HepG2 (cell line): ENCODE data around the gene RNU2-63P. TPM values are rescaled to one million over a fixed set of nuclear protein-coding genes. Genes with fewer than 3 reads are reported as not detected.

ENCODE experiments used
- ATAC-seq: fragments of 200-7000 bp; cut with Tn5 transposase; 3 replicates; pipeline ENCODE4 v1.9.1; 2020; ENCODE audit warnings: mild to moderate bottlenecking, moderate library complexity
- BruUV-seq: library from RNA; stranded (reverse); fragments of 400-500 nt; replicated peaks from 2 replicates; lab custom pipeline; 2021; lab: Mats Ljungman, UMichigan
- CTCF ChIA-PET: fragments of 300-600 bp; formaldehyde crosslinking; extraction: SDS; loops from one replicate; lab custom pipeline; 2021; ENCODE audit warnings: low total read pairs, inconsistent platforms, low intra/inter-chr PET ratio; lab: Yijun Ruan, JAX
- POLR2A ChIA-PET: fragments of 350-600 bp; sonication (Branson Sonifier 250); formaldehyde crosslinking; loops from one replicate; lab custom pipeline; 2020; ENCODE audit warnings: antibody characterized with exemption, inconsistent platforms; lab: Yijun Ruan, JAX
- DNase-seq: peaks from one replicate; pipeline ENCODE4 v3.0.0-alpha.2; 2015; ENCODE audit warnings: low spot score
- FAIRE-seq: peaks from 3 replicates; lab custom pipeline; 2011; peaks lifted over from hg19 to GRCh38; lab: Jason Lieb, UNC
- H2AFZ ChIP-seq: one replicate; pipeline ENCODE4 v1.6.1; 2011; ENCODE audit warnings: low read length, inconsistent platforms
- H3K27ac ChIP-seq: fragments of 300-600 bp; 3 replicates; pipeline ENCODE4 v1.8.0; 2011; ENCODE audit warnings: mixed run types, mild to moderate bottlenecking, mixed read lengths, low read length, inconsistent platforms; ENCODE audit not compliant: insufficient read depth; ENCODE audit errors: extremely low read length
- H3K27me3 ChIP-seq, 2 experiments: fragments of 200-600 bp in 1 of 2; 2 replicates in 1 of 2; 3 replicates in 1 of 2; pipeline versions ENCODE4 v1.6.0 to v1.8.0; 2011; ENCODE audit warnings: low read length in 2 of 2, mild to moderate bottlenecking in 2 of 2, moderate library complexity in 2 of 2, inconsistent platforms in 1 of 2; ENCODE audit not compliant: insufficient read depth in 2 of 2, control insufficient read depth in 1 of 2
- H3K36me3 ChIP-seq, 2 experiments: fragments of 200-600 bp in 1 of 2; replicated peaks in 1 of 2; 2 replicates in 1 of 2; 3 replicates in 1 of 2; pipeline versions ENCODE4 v1.5.1 to v1.8.0; 2011; ENCODE audit warnings: low read length in 2 of 2, inconsistent platforms in 1 of 2; ENCODE audit not compliant: insufficient read depth in 2 of 2, control insufficient read depth in 1 of 2
- H3K4me1 ChIP-seq: 2 replicates; pipeline ENCODE4 v1.5.1; 2012; ENCODE audit warnings: low read length, inconsistent platforms; ENCODE audit not compliant: insufficient read depth
- H3K4me2 ChIP-seq: 2 replicates; pipeline ENCODE4 v1.6.0; 2011; ENCODE audit warnings: low read depth, low read length, inconsistent platforms
- H3K4me3 ChIP-seq, 3 experiments: fragments of 200-600 bp in 1 of 3; sonication (generic), shearing (Covaris generic) in 1 of 3; replicated peaks in 1 of 3; 2 replicates each; pipeline ENCODE4 v1.5.1; 2011 to 2016; ENCODE audit warnings: low read length in 3 of 3, inconsistent platforms in 2 of 3, low read depth in 2 of 3, mild to moderate bottlenecking in 2 of 3, control low read depth in 1 of 3, mixed read lengths in 1 of 3; ENCODE audit not compliant: insufficient read depth in 1 of 3
- H3K79me2 ChIP-seq: one replicate; pipeline ENCODE4 v1.6.1; 2011; ENCODE audit warnings: low read length, inconsistent platforms; ENCODE audit not compliant: insufficient read depth
- H3K9ac ChIP-seq: 2 replicates; pipeline ENCODE4 v1.6.0; 2011; ENCODE audit warnings: mild to moderate bottlenecking, low read depth, low read length, inconsistent platforms; ENCODE audit not compliant: insufficient read depth
- H3K9me3 ChIP-seq: 2 replicates; pipeline ENCODE4 v1.5.1; 2012; ENCODE audit warnings: mild to moderate bottlenecking, low read length
- H4K20me1 ChIP-seq: 2 replicates; pipeline ENCODE4 v1.6.0; 2011; ENCODE audit warnings: inconsistent platforms, mild to moderate bottlenecking, low read length, moderate library complexity; ENCODE audit not compliant: insufficient read depth
- ATRX ChIP-seq: sonication (generic); formaldehyde crosslinking; IDR thresholded peaks from 2 replicates; pipeline ENCODE4 v1.4.0; 2020; ENCODE audit warnings: missing genetic modification reagents, borderline replicate concordance
- FOXC1 ChIP-seq: sonication (generic); formaldehyde crosslinking; IDR thresholded peaks from 2 replicates; pipeline ENCODE4 v1.8.0; 2022; ENCODE audit warnings: mild to moderate bottlenecking, missing genetic modification reagents, borderline replicate concordance
- GATAD1 ChIP-seq: IDR thresholded peaks from 2 replicates; pipeline ENCODE4 v1.6.1; 2016; ENCODE audit warnings: missing genetic modification reagents, missing compliant biosample characterization
- GFI1 ChIP-seq: sonication (generic); formaldehyde crosslinking; IDR thresholded peaks from 2 replicates; pipeline ENCODE4 v1.5.0; 2020; ENCODE audit warnings: missing genetic modification reagents, mild to moderate bottlenecking, borderline replicate concordance
- HNRNPH1 ChIP-seq: fragments of 200-400 bp; formaldehyde crosslinking; optimal IDR thresholded peaks from 2 replicates; pipeline ENCODE3; 2017; ENCODE audit warnings: mild to moderate bottlenecking, low read depth, low read length
- MXD4 ChIP-seq: IDR thresholded peaks from 2 replicates; pipeline ENCODE4 v1.6.1; 2016; ENCODE audit warnings: mild to moderate bottlenecking, missing biosample characterization, missing genetic modification reagents
- PHB2 ChIP-seq: fragments of 450-650 bp; IDR thresholded peaks from 2 replicates; pipeline ENCODE4 v1.6.1; 2018; ENCODE audit not compliant: partially characterized antibody
- RFXAP ChIP-seq: sonication (generic); formaldehyde crosslinking; IDR thresholded peaks from 2 replicates; pipeline ENCODE4 v1.4.0; 2020; ENCODE audit warnings: missing genetic modification reagents, borderline replicate concordance
- TAF1 ChIP-seq: sonication (generic); formaldehyde crosslinking; IDR thresholded peaks from 2 replicates; pipeline ENCODE4 v1.4.0; 2020; ENCODE audit warnings: missing genetic modification reagents
- ZNF446 ChIP-seq: sonication (generic); formaldehyde crosslinking; IDR thresholded peaks from 2 replicates; pipeline ENCODE4 v1.5.0; 2020; ENCODE audit warnings: mild to moderate bottlenecking, missing genetic modification reagents
- ZNF496 ChIP-seq: sonication (generic); formaldehyde crosslinking; IDR thresholded peaks from 2 replicates; pipeline ENCODE4 v1.8.1; 2023; ENCODE audit warnings: mild to moderate bottlenecking, moderate library complexity, missing genetic modification reagents; ENCODE audit not compliant: insufficient replicate concordance
- ZNF639 ChIP-seq: conservative IDR thresholded peaks from 2 replicates; pipeline ENCODE4 v1.6.1; 2018; ENCODE audit warnings: missing genetic modification reagents
- ZNF687 ChIP-seq: sonication (generic); formaldehyde crosslinking; IDR thresholded peaks from 2 replicates; pipeline ENCODE4 v1.5.1; 2020; ENCODE audit warnings: mild to moderate bottlenecking, missing genetic modification reagents, moderate library complexity
- WGBS: methylation state at CpG from one replicate; pipeline ENCODE4 v1.1.6; 2017; ENCODE audit warnings: low lambda C conversion rate; 5-methylcytosine and 5-hydroxymethylcytosine counted together
- in situ Hi-C: cut with HindIII; loops from 2 replicates; pipeline ENCODE4 v1.10.0; 2017; ENCODE audit warnings: low pct_unique_long_range_greater_than_20kb; ENCODE audit not compliant: extremely low pct_ligation_motif_present
- intact Hi-C: fragments of 100-400 bp; cut with micrococcal nuclease; formaldehyde crosslinking; loops from one replicate; pipeline ENCODE4 v1.10.0; 2022; ENCODE audit not compliant: unreplicated experiment
- polyA plus RNA-seq, 8 experiments: library from polyadenylated mRNA; depleted of rRNA in 3 of 8; stranded (reverse) in 7 of 8; unstranded in 1 of 8; fragments of >200 nt; fragmentation: Illumina TruSeq in 4 of 8; extraction: Trizol in 4 of 8; gene quantifications; 2 replicates each; pipeline versions ENCODE4 v1.2.1 to v1.2.3, GENCODE V29; 2011 to 2016; ENCODE audit warnings: low read depth in 4 of 8, missing spikeins in 1 of 8, mixed read lengths in 1 of 8; ENCODE audit not compliant: insufficient read depth in 1 of 8
- total RNA-seq, 5 experiments: library from RNA; depleted of rRNA; stranded (reverse); fragments of >200 nt; fragmentation: Illumina TruSeq; extraction: Trizol; gene quantifications; 2 replicates each; pipeline ENCODE4 v1.2.3, GENCODE V29; 2016; ENCODE audit warnings: low read depth in 1 of 5

RNU2-63P gene
- total and polyA plus RNA-seq, 2 of the 13 experiments (the other 11 are each of a cell fraction or from before 2014, with no cell fraction given), result 6.8 TPM; not detected in 1

GRCh38 chr2:88024509-88024908 lies 8.2 kb upstream of the RNU2-63P start:
- in situ Hi-C loops (no loop called here), intact Hi-C loops (no loop called here)
- no peak for TF ChIP-seq GFI1
- no peak for TF ChIP-seq GATAD1 (CRISPR knock-in tag)
- no peak for TF ChIP-seq RFXAP (CRISPR knock-in tag)
- Histone ChIP-seq H3K4me1 (peaks cover 17% of the 10 kb centered on the region), H3K79me2 (no peaks in the 10 kb centered on the region), H3K27me3 (no peaks in the 10 kb centered on the region), H3K4me2 (no peak overlapping the region), H3K36me3 (no peaks in the 10 kb centered on the region), H3K4me3 (no peak overlapping the region), H4K20me1 (no peaks in the 10 kb centered on the region), H2AFZ (no peak overlapping the region), H3K9ac (no peak overlapping the region), H3K9me3 (no peaks in the 10 kb centered on the region), H3K27ac (no peak overlapping the region)
- ATAC-seq (no peak), DNase-seq (no peak), FAIRE-seq (no peak)
- ChIA-PET POLR2A (no interaction called here), CTCF (no interaction called here)
- WGBS, result 89% methylated on average over 6 of the region's 6 CpGs
- BruUV-seq, result no TSS peak

- BruUV-seq, result no TSS peak
- no peak for FAIRE-seq
- in situ Hi-C loops, result no loop called here
- TF ChIP-seq ZNF496 (CRISPR knock-in tag) (no peak), ATRX (CRISPR knock-in tag) (no peak), ZNF446 (CRISPR knock-in tag) (no peak), PHB2 (no peak), FOXC1 (CRISPR knock-in tag) (no peak), MXD4 (CRISPR knock-in tag) (no peak), ZNF639 (no peak), ZNF687 (no peak), TAF1 (CRISPR knock-in tag) (no peak), HNRNPH1 (no peak)
Measured at GRCh38 chr2:88022669-88022921, 6.2 kb upstream of the RNU2-63P start.

More at GRCh38 chr2:88022669-88022921, 6.2 kb upstream of the RNU2-63P start:
- no peaks in the 10 kb centered on the region; a peak in 1 of 5 replicates for H3K27me3 ChIP-seq
- H3K9me3 ChIP-seq, result no peaks in the 10 kb centered on the region
- no peak overlapping the region for H3K9ac ChIP-seq
- ChIA-PET POLR2A (interaction anchor here (0.8 kb wide), 1 partner anchor 31 kb away, joined by 3 read pairs; no protein-coding TSS in a partner anchor), CTCF (no interaction called here)
- H3K79me2 ChIP-seq, result no peaks in the 10 kb centered on the region
- DNase-seq (no peak), ATAC-seq (no peak)
- no peak overlapping the region for H3K27ac ChIP-seq
- no peak overlapping the region for H2AFZ ChIP-seq
- intact Hi-C loops, result no loop called here
- WGBS, result 97% methylated on average over 5 of the region's 5 CpGs
- H4K20me1 ChIP-seq, result no peaks in the 10 kb centered on the region
- H3K4me1 ChIP-seq, result peaks cover 35% of the 10 kb centered on the region
- no peaks in the 10 kb centered on the region for H3K36me3 ChIP-seq
- no peak overlapping the region for H3K4me3 ChIP-seq
- no peak overlapping the region for H3K4me2 ChIP-seq
